IPS-20b (cell line): ENCODE data around the gene ADAMTS3.

Experiments used
- H3K27ac ChIP-seq: one replicate; pipeline ENCODE4 v1.5.1; 2013; ENCODE audit warnings: low read length
- H3K27me3 ChIP-seq: 2 replicates; pipeline ENCODE4 v1.6.1; 2013; ENCODE audit warnings: mild to moderate bottlenecking, low read length, inconsistent platforms; ENCODE audit not compliant: insufficient read depth
- H3K36me3 ChIP-seq: 2 replicates; pipeline ENCODE4 v1.6.1; 2013; ENCODE audit warnings: low read depth, mild to moderate bottlenecking, inconsistent platforms, low read length, moderate library complexity; ENCODE audit not compliant: insufficient read depth
- H3K4me1 ChIP-seq: 2 replicates; pipeline ENCODE4 v1.6.1; 2013; ENCODE audit warnings: mild to moderate bottlenecking, control low read depth, inconsistent platforms, low read length, moderate library complexity; ENCODE audit not compliant: insufficient read depth
- H3K4me3 ChIP-seq: 2 replicates; pipeline ENCODE4 v1.5.1; 2013; ENCODE audit warnings: mild to moderate bottlenecking, low read length, inconsistent platforms
- H3K9ac ChIP-seq: 2 replicates; pipeline ENCODE4 v1.6.1; 2013; ENCODE audit warnings: low read depth, mild to moderate bottlenecking, inconsistent platforms, low read length, moderate library complexity
- H3K9me3 ChIP-seq: 2 replicates; pipeline ENCODE4 v1.6.1; 2013; ENCODE audit warnings: mild to moderate bottlenecking, low read depth, low read length, inconsistent platforms; ENCODE audit not compliant: insufficient read depth

ADAMTS3 gene

GRCh38 chr4:72305080-72305479 lies 263.9 kb downstream of the ADAMTS3 start:
- no peak overlapping the region for H3K27ac ChIP-seq
- H3K27me3 ChIP-seq, result no peaks in the 10 kb centered on the region
- no peaks in the 10 kb centered on the region for H3K4me1 ChIP-seq
- no peaks in the 10 kb centered on the region for H3K36me3 ChIP-seq
- no peak overlapping the region for H3K9ac ChIP-seq
- H3K9me3 ChIP-seq, result no peaks in the 10 kb centered on the region
- H3K4me3 ChIP-seq, result no peak overlapping the region

GRCh38 chr4:72302981-72303704 lies 265.9 kb downstream of the ADAMTS3 start:
- H3K4me1 ChIP-seq, result no peaks in the 10 kb centered on the region
- no peaks in the 10 kb centered on the region for H3K36me3 ChIP-seq
- peak overlapping the region; percentile 23 for H3K27ac ChIP-seq
- H3K9me3 ChIP-seq, result no peaks in the 10 kb centered on the region
- H3K9ac ChIP-seq, result no peak overlapping the region
- no peak overlapping the region for H3K4me3 ChIP-seq
- H3K27me3 ChIP-seq, result no peaks in the 10 kb centered on the region

GRCh38 chr4:72301759-72302158 lies 267.3 kb downstream of the ADAMTS3 start:
- Histone ChIP-seq H3K36me3 (no peaks in the 10 kb centered on the region), H3K4me1 (no peaks in the 10 kb centered on the region), H3K9ac (no peak overlapping the region), H3K9me3 (no peaks in the 10 kb centered on the region), H3K27me3 (no peaks in the 10 kb centered on the region), H3K4me3 (no peak overlapping the region), H3K27ac (no peak overlapping the region)

DNA sequence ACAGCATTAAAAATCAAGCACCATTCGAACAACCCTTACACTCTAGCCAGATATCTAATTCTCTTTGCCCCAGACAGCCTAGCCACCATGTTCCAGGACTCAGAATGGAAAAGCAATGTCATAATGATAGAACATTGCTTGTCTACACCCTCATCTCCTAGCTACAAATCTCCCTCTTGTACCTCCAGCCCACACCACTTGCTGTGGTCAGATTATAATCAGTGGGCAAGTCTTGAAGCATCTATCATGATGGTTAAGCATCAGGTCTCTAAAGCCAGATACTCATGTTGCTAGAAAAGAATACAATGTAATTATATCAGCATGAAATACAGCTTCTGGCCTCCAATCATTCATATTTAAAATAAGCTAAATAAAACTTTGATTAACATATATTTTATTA lies 268.9 kb downstream of the ADAMTS3 start:
- no peaks in the 10 kb centered on the region for H3K4me1 ChIP-seq
- H3K9ac ChIP-seq, result no peak overlapping the region
- no peaks in the 10 kb centered on the region for H3K36me3 ChIP-seq
- H3K27me3 ChIP-seq, result no peaks in the 10 kb centered on the region
- no peaks in the 10 kb centered on the region for H3K9me3 ChIP-seq
- H3K27ac ChIP-seq, result no peak overlapping the region
- H3K4me3 ChIP-seq, result no peak overlapping the region

GRCh38 chr4:72295966-72296557 lies 273.0 kb downstream of the ADAMTS3 start:
- no peaks in the 10 kb centered on the region for H3K4me1 ChIP-seq
- no peak overlapping the region for H3K9ac ChIP-seq
- no peaks in the 10 kb centered on the region for H3K27me3 ChIP-seq
- no peaks in the 10 kb centered on the region for H3K36me3 ChIP-seq
- H3K9me3 ChIP-seq, result no peaks in the 10 kb centered on the region
- no peak overlapping the region for H3K4me3 ChIP-seq
- H3K27ac ChIP-seq, result no peak overlapping the region

- Histone ChIP-seq H3K27ac (no peak overlapping the region), H3K9ac (no peak overlapping the region), H3K36me3 (no peaks in the 10 kb centered on the region), H3K4me1 (no peaks in the 10 kb centered on the region), H3K4me3 (no peak overlapping the region), H3K9me3 (no peaks in the 10 kb centered on the region), H3K27me3 (no peaks in the 10 kb centered on the region)
These were observed 278.3 kb downstream of the ADAMTS3 start for GRCh38 chr4:72290737-72291136.

GRCh38 chr4:72286910-72287309 lies 282.1 kb downstream of the ADAMTS3 start:
- Histone ChIP-seq H3K27me3 (no peaks in the 10 kb centered on the region), H3K9ac (no peak overlapping the region)

DNA sequence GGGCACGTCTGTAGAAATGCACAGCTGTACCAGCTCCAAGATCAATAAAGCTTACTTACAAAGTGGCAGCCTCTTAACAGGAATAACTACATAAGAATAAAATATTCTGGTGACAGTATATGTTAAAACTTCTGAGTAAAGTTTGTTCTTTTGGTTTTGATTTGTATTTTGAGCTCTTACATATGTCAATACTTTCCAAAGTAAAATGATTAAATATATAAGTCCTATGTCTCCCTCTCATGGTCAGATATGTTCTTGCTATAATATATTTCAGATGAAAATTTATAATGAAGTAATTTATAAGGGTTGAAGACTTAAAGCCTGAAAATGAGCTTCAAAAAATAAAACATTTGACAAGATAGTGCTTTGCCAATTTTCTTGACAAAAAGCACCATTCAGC lies 282.8 kb downstream of the ADAMTS3 start:
- Histone ChIP-seq H3K9me3 (no peaks in the 10 kb centered on the region), H3K4me1 (no peaks in the 10 kb centered on the region), H3K27ac (no peak overlapping the region), H3K4me3 (no peak overlapping the region), H3K9ac (no peak overlapping the region), H3K27me3 (no peaks in the 10 kb centered on the region), H3K36me3 (no peaks in the 10 kb centered on the region)

More at GRCh38 chr4:72286910-72287309, 282.1 kb downstream of the ADAMTS3 start:
- Histone ChIP-seq H3K4me3 (no peak overlapping the region), H3K36me3 (no peaks in the 10 kb centered on the region), H3K27ac (no peak overlapping the region), H3K4me1 (no peaks in the 10 kb centered on the region), H3K9me3 (no peaks in the 10 kb centered on the region)

DNA sequence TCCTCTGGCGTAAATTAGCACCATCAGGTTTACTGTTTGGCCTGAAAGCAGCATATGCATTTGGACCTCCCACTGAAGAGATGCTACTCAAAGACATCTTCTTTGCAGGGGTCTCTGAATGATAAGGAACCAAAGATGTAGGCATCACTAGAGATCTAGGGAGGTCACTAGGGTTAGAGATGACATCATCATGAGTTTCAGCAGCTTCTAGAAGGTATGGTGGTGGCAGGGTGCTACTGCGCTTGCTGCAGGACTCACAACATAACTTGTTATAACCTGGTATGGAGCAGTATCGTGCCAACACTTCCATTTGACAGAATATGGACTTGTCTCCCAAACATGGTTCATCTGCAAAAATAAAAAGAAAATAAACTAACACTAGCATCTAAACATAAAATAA lies 285.7 kb downstream of the ADAMTS3 start:
- Histone ChIP-seq H3K4me1 (no peaks in the 10 kb centered on the region), H3K27ac (no peak overlapping the region), H3K36me3 (no peaks in the 10 kb centered on the region), H3K4me3 (no peak overlapping the region), H3K9me3 (no peaks in the 10 kb centered on the region), H3K9ac (no peak overlapping the region), H3K27me3 (no peaks in the 10 kb centered on the region)

DNA sequence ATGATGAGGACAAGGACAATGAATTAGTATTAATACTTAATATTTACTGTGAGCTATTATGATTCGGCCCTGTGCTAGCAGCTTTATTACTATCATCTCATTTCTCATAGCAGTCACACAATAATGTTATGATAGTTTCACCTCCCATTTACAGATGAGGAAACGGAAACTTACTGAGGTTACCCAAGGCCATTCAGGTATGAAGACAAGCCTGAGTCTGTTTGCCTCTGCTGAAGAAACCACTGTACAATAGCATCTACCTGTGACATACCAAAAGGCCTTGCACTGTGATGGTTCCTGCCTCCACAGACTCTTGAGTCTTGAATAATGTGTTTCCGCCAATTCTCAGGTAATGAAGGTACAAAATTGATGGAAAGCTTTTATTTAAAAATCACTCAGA lies 288.8 kb downstream of the ADAMTS3 start:
- H3K4me1 ChIP-seq, result no peaks in the 10 kb centered on the region
- no peak overlapping the region for H3K4me3 ChIP-seq

GRCh38 chr4:72275381-72275780 lies 293.6 kb downstream of the ADAMTS3 start:
- Histone ChIP-seq H3K4me3 (no peak overlapping the region), H3K9me3 (peaks cover 4% of the 10 kb centered on the region; the same call in 1 of the 2 replicates), H3K36me3 (no peaks in the 10 kb centered on the region), H3K27me3 (no peaks in the 10 kb centered on the region), H3K4me1 (no peaks in the 10 kb centered on the region), H3K9ac (no peak overlapping the region), H3K27ac (no peak overlapping the region)

More for the DNA sequence above, 288.8 kb downstream of the ADAMTS3 start:
- no peak overlapping the region for H3K27ac ChIP-seq
- no peak overlapping the region for H3K9ac ChIP-seq
- H3K27me3 ChIP-seq, result no peaks in the 10 kb centered on the region
- no peaks in the 10 kb centered on the region for H3K36me3 ChIP-seq
- no peaks in the 10 kb centered on the region for H3K9me3 ChIP-seq

DNA sequence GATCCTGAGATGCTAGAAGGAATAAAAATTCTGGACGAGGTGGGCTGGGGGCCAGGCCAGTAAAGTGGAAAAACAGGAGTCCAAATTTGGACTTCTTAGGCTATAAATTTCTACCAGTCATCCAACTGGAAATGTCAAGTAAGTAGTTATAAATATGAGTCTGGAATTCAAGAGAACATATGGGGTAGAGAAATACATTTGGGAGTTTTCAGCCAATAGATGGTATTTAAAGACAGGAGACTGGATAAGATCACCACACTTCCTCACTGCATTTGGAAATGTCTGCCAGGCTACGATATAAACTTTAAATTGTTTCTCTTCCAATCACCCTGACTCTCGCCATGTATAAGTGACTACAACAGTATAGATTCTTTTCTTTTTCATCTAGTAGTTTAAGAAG lies 294.8 kb downstream of the ADAMTS3 start:
- no peak overlapping the region for H3K9ac ChIP-seq
- no peak overlapping the region for H3K27ac ChIP-seq
- no peaks in the 10 kb centered on the region for H3K4me1 ChIP-seq
- no peak overlapping the region for H3K4me3 ChIP-seq
- no peaks in the 10 kb centered on the region for H3K27me3 ChIP-seq
- no peaks in the 10 kb centered on the region for H3K36me3 ChIP-seq
- peaks cover 4% of the 10 kb centered on the region; the same call in 1 of the 2 replicates for H3K9me3 ChIP-seq
